IPS-NIHi11 (cell line): ENCODE data around the gene ALDOA.

ENCODE experiments used
- DNase-seq: peaks from one replicate; pipeline ENCODE4 v3.0.0; 2012; ENCODE audit warnings: mixed read lengths, low spot score

Gene ALDOA

GRCh38 chr16:30069611-30070462 lies 4.3 kb downstream of the ALDOA start:
- no peak for DNase-seq

GRCh38 chr16:30070490-30070889 lies 4.9 kb downstream of the ALDOA start:
- no peak for DNase-seq

- peak; percentile 98 for DNase-seq
These were observed 10.1 kb downstream of the ALDOA start, which contains the start of gene PPP4C for GRCh38 chr16:30075503-30076275. PPP4C (plus strand) TSS chr16:30075994; CDS start chr16:30076378, 384 bp downstream.

- DNase-seq = no peak
These were observed 10.8 kb downstream of the ALDOA start for GRCh38 chr16:30076276-30076791.

GRCh38 chr16:30077656-30078055 lies 12.1 kb downstream of the ALDOA start:
- DNase-seq = no peak

GRCh38 chr16:30078744-30079143 lies 13.2 kb downstream of the ALDOA start:
- DNase-seq = no peak

- DNase-seq = no peak
These were observed 13.9 kb downstream of the ALDOA start for GRCh38 chr16:30079480-30079879.

GRCh38 chr16:30082545-30083090 lies 17.1 kb downstream of the ALDOA start:
- no peak for DNase-seq

GRCh38 chr16:30083216-30084055 lies 17.9 kb downstream of the ALDOA start:
- no peak for DNase-seq

GRCh38 chr16:30084096-30084815 lies 18.7 kb downstream of the ALDOA start:
- no peak for DNase-seq

- DNase-seq = no peak
These were observed 19.2 kb downstream of the ALDOA start for GRCh38 chr16:30084816-30085159.

- DNase-seq = no peak
These were observed 19.7 kb downstream of the ALDOA start for GRCh38 chr16:30085247-30085646.

GRCh38 chr16:30085820-30086219 lies 20.3 kb downstream of the ALDOA start:
- DNase-seq = no peak

GRCh38 chr16:30086291-30087140 lies 21.0 kb downstream of the ALDOA start:
- DNase-seq = no peak

- DNase-seq = no peak
These were observed 21.8 kb downstream of the ALDOA start for GRCh38 chr16:30087181-30087898.

GRCh38 chr16:30088237-30088831 lies 22.8 kb downstream of the ALDOA start:
- no peak for DNase-seq

- no peak for DNase-seq
These were observed 23.5 kb downstream of the ALDOA start for GRCh38 chr16:30088832-30089624.
